Activated T-cell treated with anti-CD3 and anti-CD28 coated beads for 1 hour (primary cell): Measurements from ENCODE around the gene MKNK1.

ENCODE experiments used
- DNase-seq: peaks from one replicate; pipeline ENCODE4 v3.0.0-alpha.2; 2020; ENCODE audit warnings: low read depth

The MKNK1 gene

GRCh38 chr1:46522184-46522968 is 81.7 kb downstream of the MKNK1 start:
- DNase-seq, result no peak

- no peak for DNase-seq
Measured at GRCh38 chr1:46521414-46521813, 82.7 kb downstream of the MKNK1 start.

DNA sequence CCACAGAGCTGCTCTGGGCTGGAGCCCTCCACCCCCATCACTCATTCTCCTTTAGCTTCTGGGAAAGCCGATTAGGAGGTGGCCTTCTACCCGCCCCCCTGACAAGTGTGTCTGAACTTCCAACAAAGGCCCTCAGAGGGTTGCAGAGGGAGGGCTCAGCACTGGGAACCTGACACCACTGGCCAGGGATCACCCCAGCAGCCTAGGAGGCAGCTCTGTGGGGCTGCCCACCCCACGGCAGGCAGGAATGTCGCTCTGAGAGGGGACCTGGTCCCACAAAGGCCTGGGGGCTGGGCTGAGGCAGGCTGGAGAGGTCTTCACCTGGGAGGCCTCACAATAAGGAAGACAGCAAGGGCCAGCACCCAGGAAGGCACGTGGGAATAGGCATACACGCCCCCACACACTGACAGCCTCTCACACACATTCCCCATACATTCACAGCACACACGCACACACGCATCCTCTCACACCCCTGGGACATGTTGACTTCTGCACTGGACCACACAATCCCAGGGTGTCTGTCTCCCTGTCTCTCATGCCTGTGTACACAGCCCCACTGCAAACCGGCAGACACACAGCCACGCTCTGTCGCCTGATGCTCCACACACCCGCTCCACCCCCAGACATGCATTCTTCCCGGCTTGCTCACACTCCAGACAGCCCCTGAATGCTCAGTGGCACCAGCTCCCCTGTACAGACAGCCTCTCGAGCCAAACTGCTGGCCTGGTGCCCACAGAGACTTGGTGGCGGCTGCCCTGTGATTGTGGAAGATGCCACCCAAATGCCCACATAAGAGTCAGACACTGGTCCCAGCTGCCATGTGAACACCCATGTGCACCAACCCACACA is 83.8 kb downstream of the MKNK1 start:
- DNase-seq, result no peak

DNA sequence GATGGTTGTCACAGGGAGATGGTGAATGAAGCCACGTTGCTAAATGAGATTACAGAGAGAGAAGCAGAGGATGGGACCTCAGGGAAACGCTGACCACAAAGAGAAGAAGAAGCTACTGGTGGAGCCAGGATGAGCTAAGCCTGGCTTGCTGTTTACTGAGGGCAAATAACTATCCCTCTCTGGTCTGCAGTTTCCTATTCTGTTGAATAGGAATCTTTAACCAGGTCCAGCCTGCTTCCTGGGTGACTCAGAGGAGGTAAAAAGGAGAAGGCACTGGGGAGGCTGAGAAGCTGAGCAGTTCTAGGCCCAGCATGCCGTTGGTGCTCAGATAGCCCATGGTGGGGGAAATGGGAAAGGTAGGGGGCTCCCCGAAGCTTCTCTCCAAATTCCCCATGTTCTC is 84.9 kb downstream of the MKNK1 start:
- no peak for DNase-seq

DNA sequence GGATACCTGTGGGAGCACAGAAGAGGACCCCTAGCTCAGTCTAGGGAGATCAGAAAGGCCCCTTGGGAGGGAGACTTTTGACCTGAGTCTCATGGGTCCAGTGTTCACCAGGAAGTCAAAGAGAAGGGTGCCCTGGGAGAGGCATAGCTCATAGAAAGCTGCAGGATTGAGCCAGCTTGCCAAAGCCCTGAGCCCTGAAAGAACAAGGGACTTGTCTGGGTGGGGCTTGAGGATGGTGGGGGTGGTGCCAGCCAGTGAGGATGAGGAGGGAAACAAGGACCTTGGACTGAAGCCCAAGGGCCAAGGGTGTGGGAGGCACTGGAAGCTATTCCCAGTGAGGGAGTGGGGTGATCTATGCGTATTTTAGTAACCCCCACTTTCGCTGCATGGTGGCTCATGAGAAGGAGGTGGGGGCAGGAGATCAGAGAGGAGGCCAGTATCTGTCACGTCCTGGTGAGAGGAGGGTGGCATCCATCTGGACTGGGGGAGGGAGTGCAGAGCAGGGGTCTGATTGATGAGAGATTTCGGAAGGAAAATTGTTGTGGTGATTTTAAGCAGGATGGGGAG is 86.1 kb downstream of the MKNK1 start:
- no peak for DNase-seq

GRCh38 chr1:46517010-46517600 is 87.0 kb downstream of the MKNK1 start:
- no peak for DNase-seq

GRCh38 chr1:46516200-46516950 is 87.7 kb downstream of the MKNK1 start:
- DNase-seq, result no peak

DNA sequence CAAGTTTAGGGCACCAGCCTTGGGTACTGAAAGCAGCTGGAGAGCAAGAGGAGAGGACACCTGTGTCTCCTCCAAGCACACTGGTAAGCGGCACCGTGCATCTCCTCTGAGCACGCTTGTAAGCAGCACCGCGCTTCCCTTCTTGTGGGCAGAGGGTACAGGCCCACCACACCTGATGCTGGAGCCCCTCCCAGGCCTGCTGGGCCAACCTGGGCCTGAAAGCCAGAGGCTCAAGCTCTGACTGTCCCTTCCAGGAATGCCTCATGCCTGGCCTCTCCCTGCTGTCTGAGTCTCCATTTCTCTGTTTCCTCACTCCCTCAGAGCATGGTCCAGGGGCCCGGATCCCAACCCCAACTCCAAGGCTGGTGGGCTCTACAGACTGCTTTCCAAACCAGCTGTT is 88.5 kb downstream of the MKNK1 start:
- DNase-seq, result no peak

- no peak for DNase-seq
Measured at GRCh38 chr1:46513536-46513935, 90.5 kb downstream of the MKNK1 start.

DNA sequence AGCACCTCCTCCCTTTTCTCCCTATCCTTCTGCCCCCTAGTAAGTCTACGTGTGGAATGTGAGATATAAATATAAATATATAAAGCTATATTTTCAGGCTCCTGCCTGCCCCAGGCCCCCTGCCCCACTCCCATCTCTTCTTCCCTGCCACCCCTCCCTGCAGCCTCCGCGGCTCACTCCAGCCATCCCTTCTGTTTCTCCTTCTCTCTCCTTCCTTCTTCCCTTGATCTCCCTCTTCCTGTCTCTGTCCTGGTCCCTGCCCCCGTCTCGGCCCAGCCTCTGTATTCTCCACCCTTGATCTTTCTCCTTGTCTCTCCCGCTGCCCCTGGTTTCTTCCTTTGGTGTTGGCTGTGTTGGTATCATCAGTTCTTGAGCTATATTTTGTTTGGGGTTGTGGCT is 91.3 kb downstream of the MKNK1 start:
- DNase-seq, result no peak

DNA sequence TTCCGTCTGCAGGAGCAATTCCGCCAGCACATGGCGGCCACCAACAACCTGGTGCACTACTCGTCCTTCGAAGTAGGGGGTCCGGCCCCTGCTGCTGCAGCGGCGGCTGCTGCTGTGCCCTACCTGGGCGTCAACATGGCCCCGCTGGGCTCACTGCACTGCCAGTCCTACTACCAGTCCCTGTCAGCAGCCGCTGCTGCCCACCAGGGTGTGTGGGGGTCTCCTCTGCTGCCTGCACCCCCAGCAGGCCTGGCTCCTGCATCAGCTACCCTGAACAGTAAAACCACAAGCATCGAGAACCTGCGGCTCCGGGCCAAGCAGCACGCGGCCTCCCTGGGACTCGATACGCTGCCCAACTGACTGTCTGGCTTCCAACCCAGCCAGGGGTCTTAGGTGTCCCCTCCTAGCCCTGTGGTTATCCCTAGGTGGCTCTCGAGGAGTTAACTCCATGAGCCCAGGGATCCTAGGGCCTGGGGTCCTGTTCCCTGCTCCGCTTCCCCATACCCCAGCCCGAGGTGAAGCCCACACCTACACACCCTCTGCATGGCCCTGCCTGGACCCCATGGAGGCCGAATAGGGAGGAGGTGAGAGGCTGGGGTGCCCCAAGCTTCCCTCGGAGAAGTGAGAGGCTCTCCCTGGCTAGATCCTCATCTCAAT is 91.8 kb downstream of the MKNK1 start:
- no peak for DNase-seq

DNA sequence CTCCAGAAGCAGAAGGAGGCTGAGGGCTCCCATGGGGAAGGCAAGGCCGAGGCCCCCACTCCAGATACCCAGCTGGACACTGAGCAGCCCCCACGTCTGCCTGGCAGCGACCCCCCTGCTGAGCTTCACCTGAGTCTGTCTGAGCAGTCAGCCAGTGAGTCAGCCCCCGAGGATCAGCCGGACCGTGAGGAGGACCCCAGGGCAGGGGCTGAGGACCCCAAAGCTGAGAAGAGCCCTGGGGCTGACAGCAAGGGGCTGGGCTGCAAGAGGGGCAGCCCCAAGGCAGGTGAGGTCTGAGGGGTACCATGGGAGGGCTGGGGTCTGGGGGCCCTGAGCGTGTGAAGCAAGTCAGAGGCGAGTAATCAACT is 93.1 kb downstream of the MKNK1 start:
- DNase-seq, result no peak

GRCh38 chr1:46510341-46510997 is 93.6 kb downstream of the MKNK1 start:
- no peak for DNase-seq

DNA sequence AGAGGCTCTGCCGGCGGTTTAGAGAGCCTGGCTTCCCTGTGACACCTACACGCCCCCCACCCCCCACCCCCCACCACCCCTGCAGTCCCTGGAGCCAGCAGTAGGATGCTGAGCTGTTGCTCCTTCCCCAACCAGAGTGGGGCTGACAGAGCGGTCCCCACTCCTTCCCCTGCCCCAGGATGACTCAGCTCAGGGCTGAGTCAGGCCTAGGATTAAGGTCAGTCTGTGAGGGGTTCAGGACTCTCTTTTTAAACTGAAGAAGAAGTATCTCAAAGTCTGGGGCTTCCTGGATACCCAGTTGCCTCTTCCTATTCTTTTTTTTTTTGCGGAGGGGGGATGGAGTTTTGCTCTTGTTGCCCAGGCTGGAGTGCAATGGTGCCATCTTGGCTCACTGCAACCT is 95.3 kb downstream of the MKNK1 start:
- no peak for DNase-seq
